Esophagus squamous epithelium (tissue), 4 donors: ENCODE results near the gene MTIF3.

Experiments
- POLR2A ChIP-seq, 4 donors: fragments of 450-650 bp; IDR thresholded peaks; one replicate each; pipeline ENCODE4 v1.6.1; 2017; ENCODE audit warnings: antibody characterized with exemption in 4 of 4, mild to moderate bottlenecking in 4 of 4, moderate library complexity in 3 of 4
- TF ChIP-seq, protein P1 (sequence below), 6 experiments: fragments of 450-650 bp in 4 of 6; fragments of 200-600 bp in 2 of 6; sonication (generic) in 2 of 6; IDR thresholded peaks; one replicate each; pipeline ENCODE4 v1.5.1; 2016 to 2019; ENCODE audit warnings: antibody characterized with exemption in 6 of 6, mild to moderate bottlenecking in 4 of 6, moderate library complexity in 4 of 6

DNA sequence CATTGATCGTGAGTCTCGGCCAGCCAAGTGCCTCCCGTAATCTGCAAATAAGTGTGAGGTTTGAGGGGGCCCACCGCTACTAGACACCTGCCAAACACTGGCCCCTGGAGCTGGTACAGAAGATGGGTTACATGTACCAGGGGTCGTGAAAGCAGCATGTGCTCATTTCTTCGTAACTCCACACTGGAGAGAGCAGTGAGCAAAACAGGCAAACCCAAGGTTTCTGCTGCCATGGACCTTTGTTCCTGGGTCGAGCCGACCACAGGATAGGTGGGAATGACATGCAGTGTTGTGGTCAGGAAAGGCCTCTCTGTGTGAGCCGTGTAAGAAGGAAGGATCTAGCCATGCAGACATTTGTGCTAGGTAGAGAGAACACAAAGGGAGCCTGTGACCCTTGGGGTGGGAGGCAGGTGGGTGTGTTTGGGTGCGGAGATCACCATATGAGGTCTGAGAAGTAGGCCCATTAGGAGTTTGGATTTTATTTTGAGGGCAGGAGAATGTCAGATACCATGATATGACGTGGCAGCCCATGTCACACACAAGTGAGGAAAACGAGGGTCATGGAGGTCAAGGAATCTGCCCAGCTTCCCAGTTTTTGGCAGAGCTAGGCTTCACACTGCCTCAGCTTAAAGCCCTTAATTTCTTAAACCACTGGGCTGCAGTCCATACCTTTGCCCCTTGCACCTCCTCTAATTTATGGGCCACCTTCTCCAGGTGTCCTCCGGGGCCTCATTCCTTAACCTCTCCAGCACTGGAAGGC, 25.0 kb downstream of the MTIF3 start:
- TF ChIP-seq, protein P1, sequence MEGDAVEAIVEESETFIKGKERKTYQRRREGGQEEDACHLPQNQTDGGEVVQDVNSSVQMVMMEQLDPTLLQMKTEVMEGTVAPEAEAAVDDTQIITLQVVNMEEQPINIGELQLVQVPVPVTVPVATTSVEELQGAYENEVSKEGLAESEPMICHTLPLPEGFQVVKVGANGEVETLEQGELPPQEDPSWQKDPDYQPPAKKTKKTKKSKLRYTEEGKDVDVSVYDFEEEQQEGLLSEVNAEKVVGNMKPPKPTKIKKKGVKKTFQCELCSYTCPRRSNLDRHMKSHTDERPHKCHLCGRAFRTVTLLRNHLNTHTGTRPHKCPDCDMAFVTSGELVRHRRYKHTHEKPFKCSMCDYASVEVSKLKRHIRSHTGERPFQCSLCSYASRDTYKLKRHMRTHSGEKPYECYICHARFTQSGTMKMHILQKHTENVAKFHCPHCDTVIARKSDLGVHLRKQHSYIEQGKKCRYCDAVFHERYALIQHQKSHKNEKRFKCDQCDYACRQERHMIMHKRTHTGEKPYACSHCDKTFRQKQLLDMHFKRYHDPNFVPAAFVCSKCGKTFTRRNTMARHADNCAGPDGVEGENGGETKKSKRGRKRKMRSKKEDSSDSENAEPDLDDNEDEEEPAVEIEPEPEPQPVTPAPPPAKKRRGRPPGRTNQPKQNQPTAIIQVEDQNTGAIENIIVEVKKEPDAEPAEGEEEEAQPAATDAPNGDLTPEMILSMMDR (IDR thresholded peaks at IDR 0.05): no peak
- no peak for TF ChIP-seq POLR2A (IDR thresholded peaks at IDR 0.05)
